Stimulated activated CD4-positive, alpha-beta T cell treated with anti-CD3 and anti-CD28 coated beads, TNF-alpha, amount 100 ng/mL, for 48 hours (primary cell): ENCODE results near the gene TMEM229B.

Experiments
- DNase-seq, 3 donors: peaks; one replicate each; pipeline ENCODE4 v3.0.0-alpha.2; 2020; ENCODE audit warnings: low read depth in 3 of 3

The TMEM229B gene

DNA sequence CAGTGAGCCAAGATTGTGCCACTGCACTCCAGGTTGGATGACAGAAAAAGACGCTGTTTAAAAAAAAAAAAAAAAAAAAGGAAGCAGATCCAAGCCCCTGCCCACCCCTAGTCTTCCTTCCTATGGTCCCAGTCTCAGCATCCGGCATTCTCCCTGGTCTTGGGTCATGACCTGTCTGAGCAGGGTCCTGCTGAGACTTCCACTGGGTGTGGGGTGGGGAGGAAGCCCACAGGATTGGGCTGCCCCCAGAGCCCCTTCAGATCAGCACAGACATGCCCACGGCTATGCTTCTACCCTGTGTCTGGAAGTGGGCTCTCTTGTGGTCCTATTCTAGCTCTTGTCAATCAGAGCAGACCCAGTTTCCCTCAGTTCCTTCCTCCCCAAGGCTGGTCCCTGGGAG is 64.0 kb downstream of the TMEM229B start:
- no peak for DNase-seq

DNA sequence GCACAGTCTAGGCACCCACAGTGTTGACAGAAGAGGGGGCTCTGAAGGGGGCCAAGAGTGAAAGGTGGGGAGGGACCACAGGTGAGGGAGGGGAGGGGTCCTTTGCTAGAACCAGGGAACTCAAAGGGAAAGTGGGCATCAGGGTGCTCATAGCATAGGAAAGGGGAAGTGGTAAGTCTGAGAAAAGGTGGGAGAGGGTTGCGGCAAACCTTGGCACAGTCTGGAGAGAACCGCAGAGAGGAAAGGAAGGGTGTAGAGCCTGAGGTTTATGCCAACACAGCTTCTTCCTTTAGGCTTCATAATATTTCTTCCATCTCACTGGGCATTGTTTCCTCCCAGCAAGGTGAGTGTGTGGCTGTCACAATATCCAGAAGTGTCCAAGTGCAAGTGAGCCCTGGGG is 65.1 kb downstream of the TMEM229B start:
- DNase-seq = no peak

DNA sequence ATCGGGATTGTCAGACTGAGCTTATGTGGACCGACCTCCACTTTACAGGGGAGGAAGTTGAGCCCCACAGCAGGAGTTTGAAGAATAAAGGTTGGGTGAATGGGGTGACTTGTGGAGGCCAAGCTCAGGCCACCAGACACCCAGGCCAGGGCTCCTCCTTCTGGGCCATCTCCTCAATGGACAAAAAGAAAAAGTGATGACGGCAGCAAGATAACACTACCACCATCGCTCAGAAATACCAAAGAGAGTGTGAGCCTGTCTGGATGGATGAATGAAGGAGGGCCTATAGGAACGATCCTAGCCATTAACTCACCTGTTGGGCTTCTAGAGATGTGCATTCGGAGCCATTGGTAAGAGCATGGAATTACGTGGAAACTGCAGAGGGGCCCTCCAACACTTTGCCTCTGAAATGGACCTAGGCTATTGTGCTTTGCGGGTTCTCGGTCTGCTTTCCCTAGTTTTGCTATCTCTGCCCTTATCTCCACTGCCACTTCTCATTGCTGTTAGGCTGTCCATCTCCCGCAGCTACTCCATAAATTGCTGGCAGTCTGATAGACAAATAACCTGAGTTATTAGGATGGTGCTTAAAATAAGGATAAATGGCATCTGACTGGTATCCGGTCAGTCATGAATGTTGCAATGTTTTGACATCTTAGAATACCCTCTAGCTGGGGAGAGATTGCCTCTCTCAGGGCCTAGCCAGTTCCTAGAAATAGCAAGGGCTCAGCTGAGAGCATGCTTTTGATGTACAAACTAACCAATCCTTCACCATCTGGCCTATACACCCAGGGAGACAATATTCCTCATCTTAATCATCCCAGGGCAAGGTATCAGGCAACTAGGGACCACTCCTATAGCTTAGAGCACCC is 66.9 kb downstream of the TMEM229B start:
- no peak for DNase-seq
